MM.1S (cell line): ENCODE measurements around the gene PTPRE.

Source experiments
- DNase-seq: peaks from one replicate; pipeline ENCODE4 v3.0.0-alpha.2; 2015
- H2AFZ ChIP-seq: fragments of 300-600 bp; sonication (generic); 2 replicates; pipeline ENCODE4 v1.6.0; 2016; ENCODE audit warnings: antibody characterized with exemption, low read length
- H3F3A ChIP-seq: fragments of 300-600 bp; sonication (generic); 2 replicates; pipeline ENCODE4 v1.6.1; 2016; ENCODE audit warnings: mild to moderate bottlenecking, antibody characterized with exemption, low read length, moderate library complexity, mixed read lengths; ENCODE audit not compliant: insufficient read depth
- H3K27ac ChIP-seq: fragments of 300-600 bp; sonication (generic); 2 replicates; pipeline ENCODE4 v1.5.1; 2016; ENCODE audit warnings: mild to moderate bottlenecking, low read length
- H3K27me3 ChIP-seq: fragments of 300-600 bp; sonication (generic); replicated peaks from 2 replicates; pipeline ENCODE4 v1.6.0; 2016; ENCODE audit warnings: low read length; ENCODE audit not compliant: insufficient read depth
- H3K36me3 ChIP-seq: fragments of 300-600 bp; sonication (generic); replicated peaks from 2 replicates; pipeline ENCODE4 v1.6.1; 2016; ENCODE audit warnings: mild to moderate bottlenecking, low read length, mixed read lengths; ENCODE audit not compliant: insufficient read depth
- H3K4me1 ChIP-seq: fragments of 300-600 bp; sonication (generic); 2 replicates; pipeline ENCODE4 v1.6.1; 2016; ENCODE audit warnings: low read length, mixed read lengths
- H3K4me2 ChIP-seq: fragments of 300-600 bp; sonication (generic); 2 replicates; pipeline ENCODE4 v1.6.0; 2016; ENCODE audit warnings: low read depth, low read length
- H3K4me3 ChIP-seq: fragments of 300-600 bp; sonication (generic); 2 replicates; pipeline ENCODE4 v1.5.1; 2016; ENCODE audit warnings: low read length, mixed read lengths
- H3K79me2 ChIP-seq: fragments of 300-600 bp; sonication (generic); 2 replicates; pipeline ENCODE4 v1.6.1; 2016; ENCODE audit warnings: mixed run types, low read length, mixed read lengths
- H3K9ac ChIP-seq: fragments of 300-600 bp; sonication (generic); 2 replicates; pipeline ENCODE4 v1.6.1; 2016; ENCODE audit warnings: low read length, mixed read lengths
- H3K9me2 ChIP-seq: fragments of 300-600 bp; sonication (generic); replicated peaks from 2 replicates; pipeline ENCODE4 v1.6.1; 2016; ENCODE audit warnings: mild to moderate bottlenecking, low read length, mixed read lengths; ENCODE audit not compliant: insufficient read depth
- H3K9me3 ChIP-seq: fragments of 300-600 bp; sonication (generic); replicated peaks from 2 replicates; pipeline ENCODE4 v1.6.1; 2016; ENCODE audit warnings: mild to moderate bottlenecking, low read length, mixed read lengths; ENCODE audit not compliant: insufficient read depth
- H4K20me1 ChIP-seq: fragments of 300-600 bp; sonication (generic); 2 replicates; pipeline ENCODE4 v1.6.1; 2016; ENCODE audit warnings: mild to moderate bottlenecking, low read length, moderate library complexity, mixed read lengths; ENCODE audit not compliant: insufficient read depth
- CTCF ChIP-seq: fragments of 300-600 bp; sonication (generic); IDR thresholded peaks from 2 replicates; pipeline ENCODE4 v1.5.1; 2016; ENCODE audit warnings: antibody characterized with exemption, low read length, mixed read lengths
- EZH2 ChIP-seq: fragments of 300-600 bp; sonication (generic); optimal IDR thresholded peaks from 2 replicates; pipeline ENCODE3; 2017; ENCODE audit warnings: low read depth, mild to moderate bottlenecking, antibody characterized with exemption, low read length, mixed read lengths
- EZH2phosphoT487 ChIP-seq: fragments of 300-600 bp; sonication (generic); IDR thresholded peaks from 2 replicates; pipeline ENCODE4 v1.6.1; 2018; ENCODE audit warnings: antibody characterized with exemption, low read length

Gene PTPRE

GRCh38 chr10:127880557-127880956 is 26.3 kb upstream of the PTPRE start:
- H3F3A ChIP-seq: no peaks in the 10 kb centered on the region
- H3K4me1 ChIP-seq: 0 out of 2 replicates have a peak, but pooled peaks cover 7% of the 10 kb centered on the region
- DNase-seq: peak; percentile 25
- no peaks in the 10 kb centered on the region for H3K9me2 ChIP-seq
- H3K9me3 ChIP-seq: no peaks in the 10 kb centered on the region
- H3K4me2 ChIP-seq: no peak overlapping the region
- no peak overlapping the region for H3K9ac ChIP-seq
- 0 out of 2 replicates have a peak overlapping the region, but pooled peaks have one; percentile 23 for H2AFZ ChIP-seq
- H3K36me3 ChIP-seq: no peaks in the 10 kb centered on the region
- H3K27ac ChIP-seq: no peak overlapping the region; the same call in 1 of the 2 replicates
- H3K4me3 ChIP-seq: no peak overlapping the region
- no peak for TF ChIP-seq EZH2
- TF ChIP-seq EZH2phosphoT487: no peak
- TF ChIP-seq CTCF: no peak
- H4K20me1 ChIP-seq: no peaks in the 10 kb centered on the region
- H3K27me3 ChIP-seq: no peaks in the 10 kb centered on the region
- no peaks in the 10 kb centered on the region for H3K79me2 ChIP-seq

GRCh38 chr10:127881262-127881661 is 25.6 kb upstream of the PTPRE start:
- Histone ChIP-seq H3F3A (no peaks in the 10 kb centered on the region), H3K79me2 (no peaks in the 10 kb centered on the region), H3K9me3 (no peaks in the 10 kb centered on the region), H3K4me3 (no peak overlapping the region), H2AFZ (no peak overlapping the region), H3K27me3 (no peaks in the 10 kb centered on the region), H4K20me1 (no peaks in the 10 kb centered on the region), H3K4me1 (0 out of 2 replicates have a peak, but pooled peaks cover 7% of the 10 kb centered on the region), H3K4me2 (no peak overlapping the region), H3K36me3 (no peaks in the 10 kb centered on the region), H3K27ac (no peak overlapping the region), H3K9me2 (no peaks in the 10 kb centered on the region), H3K9ac (no peak overlapping the region)
- DNase-seq: no peak
- TF ChIP-seq EZH2: no peak
- TF ChIP-seq CTCF: no peak
- TF ChIP-seq EZH2phosphoT487: no peak

- Histone ChIP-seq H3K27ac (no peak overlapping the region), H3K36me3 (no peaks in the 10 kb centered on the region), H3K4me3 (no peak overlapping the region), H3K79me2 (no peaks in the 10 kb centered on the region), H3K9me2 (no peaks in the 10 kb centered on the region), H3K27me3 (no peaks in the 10 kb centered on the region), H3F3A (no peaks in the 10 kb centered on the region), H4K20me1 (no peaks in the 10 kb centered on the region), H2AFZ (no peak overlapping the region), H3K4me2 (no peak overlapping the region), H3K9me3 (no peaks in the 10 kb centered on the region), H3K4me1 (0 out of 2 replicates have a peak, but pooled peaks cover 7% of the 10 kb centered on the region), H3K9ac (no peak overlapping the region)
- TF ChIP-seq EZH2phosphoT487 (no peak), EZH2 (no peak), CTCF (no peak)
- no peak for DNase-seq
These were observed 24.5 kb upstream of the PTPRE start for GRCh38 chr10:127882391-127882790.
